DOHH2 (cell line): Measurements from ENCODE around the gene SCAMP1.

Experiments used
- H3F3A ChIP-seq: fragments of 200-600 bp; sonication (generic), shearing (Covaris generic); 2 replicates; pipeline ENCODE4 v1.6.0; 2016; ENCODE audit warnings: antibody characterized with exemption, mild to moderate bottlenecking; ENCODE audit not compliant: control insufficient read depth, insufficient read depth
- H3K27ac ChIP-seq: fragments of 200-600 bp; sonication (generic); 2 replicates; pipeline ENCODE4 v1.5.1; 2014; ENCODE audit warnings: low read depth, mild to moderate bottlenecking, low read length, moderate library complexity
- H3K27me3 ChIP-seq: fragments of 200-600 bp; sonication (generic); 2 replicates; pipeline ENCODE4 v1.6.1; 2014; ENCODE audit warnings: mild to moderate bottlenecking, low read length, mixed read lengths; ENCODE audit not compliant: control insufficient read depth
- H3K36me3 ChIP-seq: fragments of 200-600 bp; sonication (generic); 2 replicates; pipeline ENCODE4 v1.6.1; 2014; ENCODE audit warnings: mild to moderate bottlenecking, low read length, moderate library complexity, mixed read lengths; ENCODE audit not compliant: control insufficient read depth
- H3K4me1 ChIP-seq: fragments of 200-600 bp; sonication (generic); 2 replicates; pipeline ENCODE4 v1.6.1; 2014; ENCODE audit warnings: mild to moderate bottlenecking, low read length, mixed read lengths; ENCODE audit not compliant: control insufficient read depth
- H3K4me2 ChIP-seq: fragments of 200-600 bp; sonication (generic); 2 replicates; pipeline ENCODE4 v1.6.0; 2014; ENCODE audit warnings: mild to moderate bottlenecking, low read length, moderate library complexity
- H3K4me3 ChIP-seq: fragments of 200-600 bp; sonication (generic); 2 replicates; pipeline ENCODE4 v1.5.1; 2014; ENCODE audit warnings: mild to moderate bottlenecking, low read length, mixed read lengths
- H3K79me2 ChIP-seq: fragments of 200-600 bp; sonication (generic); 2 replicates; pipeline ENCODE4 v1.6.1; 2014; ENCODE audit warnings: mild to moderate bottlenecking, low read length, mixed read lengths; ENCODE audit not compliant: control insufficient read depth
- H3K9me2 ChIP-seq: fragments of 200-600 bp; sonication (generic); replicated peaks from 2 replicates; pipeline ENCODE4 v1.6.1; 2014; ENCODE audit warnings: mild to moderate bottlenecking, low read length, mixed read lengths; ENCODE audit not compliant: control insufficient read depth
- H3K9me3 ChIP-seq: fragments of 200-600 bp; sonication (generic); 2 replicates; pipeline ENCODE4 v1.6.1; 2014; ENCODE audit warnings: antibody characterized with exemption, low read length, mixed read lengths; ENCODE audit not compliant: control insufficient read depth, insufficient read depth
- H4K20me1 ChIP-seq: fragments of 200-600 bp; sonication (generic); 2 replicates; pipeline ENCODE4 v1.6.0; 2014; ENCODE audit warnings: low read depth, mild to moderate bottlenecking, antibody characterized with exemption, low read length, moderate library complexity; ENCODE audit not compliant: control insufficient read depth, insufficient read depth
- EZH2phosphoT487 ChIP-seq: fragments of 200-600 bp; sonication (generic); IDR thresholded peaks from 2 replicates; pipeline ENCODE4 v1.6.1; 2017; ENCODE audit warnings: borderline replicate concordance, mild to moderate bottlenecking, antibody characterized with exemption, low read length, moderate library complexity, mixed read lengths
- TF ChIP-seq, protein P1 (sequence below): fragments of 200-600 bp; sonication (generic); IDR thresholded peaks from one replicate; pipeline ENCODE4 v1.5.1; 2014; ENCODE audit warnings: antibody characterized with exemption, mild to moderate bottlenecking, low read depth, low read length; ENCODE audit not compliant: poor library complexity, severe bottlenecking

Gene SCAMP1

DNA sequence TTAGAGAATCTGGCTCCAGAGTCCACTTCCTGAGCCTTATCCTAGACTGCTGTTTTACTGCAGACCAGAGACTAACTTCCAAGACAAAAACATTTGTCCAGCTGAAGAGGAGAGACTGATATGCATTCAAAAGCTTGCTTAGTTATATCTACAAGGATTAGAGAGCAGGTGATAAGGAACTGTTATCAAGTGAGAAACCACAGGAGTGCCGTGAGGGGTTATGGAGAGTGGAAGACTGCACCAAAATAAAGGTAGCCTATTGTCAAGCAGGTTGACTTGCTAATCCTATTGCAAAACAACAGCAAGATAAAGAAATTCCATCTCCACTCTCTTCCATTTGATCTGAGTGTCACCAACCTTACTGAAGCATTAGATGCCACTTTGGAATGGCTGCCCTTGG, 139.1 kb downstream of the SCAMP1 start:
- Histone ChIP-seq H3K9me2 (no peaks in the 10 kb centered on the region), H3K4me2 (no peak overlapping the region), H4K20me1 (no peaks in the 10 kb centered on the region), H3K4me3 (no peak overlapping the region), H3K4me1 (peaks cover 25% of the 10 kb centered on the region), H3K9me3 (no peaks in the 10 kb centered on the region), H3K27me3 (no peaks in the 10 kb centered on the region), H3F3A (no peaks in the 10 kb centered on the region), H3K27ac (no peak overlapping the region), H3K79me2 (no peaks in the 10 kb centered on the region), H3K36me3 (no peaks in the 10 kb centered on the region)
- TF ChIP-seq EZH2phosphoT487, result no peak
- TF ChIP-seq, protein P1, sequence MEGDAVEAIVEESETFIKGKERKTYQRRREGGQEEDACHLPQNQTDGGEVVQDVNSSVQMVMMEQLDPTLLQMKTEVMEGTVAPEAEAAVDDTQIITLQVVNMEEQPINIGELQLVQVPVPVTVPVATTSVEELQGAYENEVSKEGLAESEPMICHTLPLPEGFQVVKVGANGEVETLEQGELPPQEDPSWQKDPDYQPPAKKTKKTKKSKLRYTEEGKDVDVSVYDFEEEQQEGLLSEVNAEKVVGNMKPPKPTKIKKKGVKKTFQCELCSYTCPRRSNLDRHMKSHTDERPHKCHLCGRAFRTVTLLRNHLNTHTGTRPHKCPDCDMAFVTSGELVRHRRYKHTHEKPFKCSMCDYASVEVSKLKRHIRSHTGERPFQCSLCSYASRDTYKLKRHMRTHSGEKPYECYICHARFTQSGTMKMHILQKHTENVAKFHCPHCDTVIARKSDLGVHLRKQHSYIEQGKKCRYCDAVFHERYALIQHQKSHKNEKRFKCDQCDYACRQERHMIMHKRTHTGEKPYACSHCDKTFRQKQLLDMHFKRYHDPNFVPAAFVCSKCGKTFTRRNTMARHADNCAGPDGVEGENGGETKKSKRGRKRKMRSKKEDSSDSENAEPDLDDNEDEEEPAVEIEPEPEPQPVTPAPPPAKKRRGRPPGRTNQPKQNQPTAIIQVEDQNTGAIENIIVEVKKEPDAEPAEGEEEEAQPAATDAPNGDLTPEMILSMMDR, result no peak

DNA sequence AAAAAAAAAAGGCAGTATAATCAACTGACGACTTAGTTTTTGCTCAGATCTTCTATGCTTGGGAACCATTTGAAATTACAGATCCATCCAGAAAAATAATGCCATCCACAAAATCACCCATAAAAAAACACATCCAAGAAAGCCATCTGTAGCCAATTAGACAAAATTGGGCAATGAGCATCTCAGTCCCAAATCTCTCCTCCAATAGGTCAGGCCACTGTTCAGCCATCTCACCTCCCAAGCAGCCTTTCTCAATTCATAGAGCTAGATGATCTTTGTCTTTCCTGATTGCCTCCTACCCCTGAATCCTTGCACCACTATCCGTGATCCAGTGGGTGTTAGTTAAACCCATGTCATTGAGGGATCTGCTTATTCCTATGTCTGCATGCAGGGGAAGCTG, 139.6 kb downstream of the SCAMP1 start:
- Histone ChIP-seq H4K20me1 (no peaks in the 10 kb centered on the region), H3K4me2 (no peak overlapping the region), H3K27ac (no peak overlapping the region), H3K4me3 (no peak overlapping the region), H3K36me3 (no peaks in the 10 kb centered on the region), H3K9me2 (no peaks in the 10 kb centered on the region), H3K27me3 (no peaks in the 10 kb centered on the region), H3K79me2 (no peaks in the 10 kb centered on the region), H3K9me3 (no peaks in the 10 kb centered on the region), H3K4me1 (peaks cover 25% of the 10 kb centered on the region), H3F3A (no peaks in the 10 kb centered on the region)
- no peak for TF ChIP-seq EZH2phosphoT487
- TF ChIP-seq, protein P1, result no peak

DNA sequence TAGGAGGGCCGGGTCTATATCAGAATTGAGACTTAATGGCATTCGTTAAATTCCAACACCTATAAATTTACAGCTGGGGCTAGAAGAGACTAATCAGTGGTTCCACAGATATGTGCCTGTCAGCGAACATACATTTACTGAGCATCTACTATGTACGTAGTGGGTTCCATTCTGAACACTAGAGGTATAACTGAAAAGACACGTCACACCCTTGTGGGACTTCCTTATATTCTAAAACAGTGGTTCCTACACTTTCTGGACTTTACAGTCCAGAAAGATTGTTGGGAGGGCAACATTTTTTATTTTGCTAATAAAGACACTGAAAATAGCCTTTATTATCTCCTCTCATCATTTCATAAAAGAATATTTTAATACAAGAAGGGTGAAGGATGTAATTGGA, 140.5 kb downstream of the SCAMP1 start:
- no peak overlapping the region for H3K4me3 ChIP-seq
- no peak overlapping the region for H3K4me2 ChIP-seq
- peaks cover 22% of the 10 kb centered on the region for H3K4me1 ChIP-seq
- no peaks in the 10 kb centered on the region for H4K20me1 ChIP-seq
- H3K9me3 ChIP-seq, result no peaks in the 10 kb centered on the region
- no peaks in the 10 kb centered on the region for H3K36me3 ChIP-seq
- no peak overlapping the region for H3K27ac ChIP-seq
- H3K27me3 ChIP-seq, result no peaks in the 10 kb centered on the region
- no peak for TF ChIP-seq EZH2phosphoT487
- TF ChIP-seq, protein P1, result no peak
- H3K9me2 ChIP-seq, result no peaks in the 10 kb centered on the region
- H3K79me2 ChIP-seq, result no peaks in the 10 kb centered on the region
- no peaks in the 10 kb centered on the region for H3F3A ChIP-seq
